CD4-positive, CD25-positive, alpha-beta regulatory T cell (primary cell): ENCODE data around the gene LIN28B. TPM values are rescaled to one million over a fixed set of nuclear protein-coding genes. Genes with fewer than 3 reads are reported as not detected.

Experiments used
- ATAC-seq, 2 donors: fragments of 150-1000 bp; cut with Tn5 transposase; one replicate each; pipeline ENCODE4 v1.10.0; 2021; ENCODE audit warnings: low read depth in 2 of 2, moderate number of reproducible peaks in 2 of 2, moderate library complexity in 1 of 2
- DNase-seq, 3 donors: peaks; one replicate each; pipeline versions ENCODE4 v3.0.0 to v3.0.0-alpha.2; 2012 to 2022; ENCODE audit warnings: mixed read lengths in 1 of 3
- H3K27ac ChIP-seq: one replicate; pipeline ENCODE4 v1.7.0; 2013; ENCODE audit warnings: mild to moderate bottlenecking, low read length; ENCODE audit not compliant: insufficient read depth, poor library complexity, severe bottlenecking
- H3K27me3 ChIP-seq: one replicate; pipeline ENCODE4 v1.7.0; 2013; ENCODE audit warnings: low read length; ENCODE audit not compliant: control insufficient read depth, insufficient read depth
- H3K36me3 ChIP-seq: one replicate; pipeline ENCODE4 v1.7.0; 2013; ENCODE audit warnings: mild to moderate bottlenecking, low read length, moderate library complexity; ENCODE audit not compliant: control insufficient read depth, insufficient read depth
- H3K4me1 ChIP-seq: 2 replicates; pipeline ENCODE4 v1.7.0; 2013; ENCODE audit warnings: mild to moderate bottlenecking, low read length; ENCODE audit not compliant: insufficient read depth, control insufficient read depth, poor library complexity, severe bottlenecking
- H3K4me3 ChIP-seq: one replicate; pipeline ENCODE4 v1.7.0; 2013; ENCODE audit warnings: low read depth, mild to moderate bottlenecking, low read length, moderate library complexity
- H3K9me3 ChIP-seq, 2 experiments: 1 replicate in 1 of 2; 2 replicates in 1 of 2; pipeline ENCODE4 v1.7.0; 2013; ENCODE audit warnings: low read length in 2 of 2, mild to moderate bottlenecking in 1 of 2, moderate library complexity in 1 of 2; ENCODE audit not compliant: control insufficient read depth in 2 of 2
- H3K27ac Mint-ChIP-seq, 3 donors: one replicate each; pipeline ENCODE4 v1.8.0; 2020 to 2022; ENCODE audit warnings: mild to moderate bottlenecking in 3 of 3, mixed read lengths in 3 of 3, moderate library complexity in 2 of 3
- H3K27me3 Mint-ChIP-seq: one replicate; pipeline ENCODE4 v1.8.0; 2022; ENCODE audit warnings: mild to moderate bottlenecking, mixed read lengths
- H3K36me3 Mint-ChIP-seq: one replicate; pipeline ENCODE4 v1.8.0; 2020; ENCODE audit warnings: mixed read lengths
- H3K4me1 Mint-ChIP-seq, 4 donors: one replicate each; pipeline ENCODE4 v1.8.0; 2020 to 2022; ENCODE audit warnings: mixed read lengths in 4 of 4, mild to moderate bottlenecking in 1 of 4
- H3K4me3 Mint-ChIP-seq, 4 donors: one replicate each; pipeline ENCODE4 v1.8.0; 2020 to 2022; ENCODE audit warnings: mild to moderate bottlenecking in 4 of 4, mixed read lengths in 4 of 4, moderate library complexity in 3 of 4
- H3K9me3 Mint-ChIP-seq, 7 donors: one replicate each; pipeline ENCODE4 v1.8.0; 2020 to 2022; ENCODE audit warnings: mixed read lengths in 7 of 7, mild to moderate bottlenecking in 3 of 7, moderate library complexity in 2 of 7
- polyA plus RNA-seq, 4 donors: library from polyadenylated mRNA; unstranded; fragments of 300-500 nt; fragmentation: Illumina TruSeq; gene quantifications; one replicate each; pipeline ENCODE4 v1.2.3, GENCODE V29; 2021
- total RNA-seq: library from RNA; stranded (reverse); gene quantifications from one replicate; pipeline ENCODE4 v1.2.3, GENCODE V29; 2022

LIN28B gene
- total and polyA plus RNA-seq, 5 donors from 2014 or later = not detected

- Histone ChIP-seq H3K9me3 (no peaks in the 10 kb centered on the region), H3K4me3 (no peak overlapping the region), H3K36me3 (no peaks in the 10 kb centered on the region), H3K27ac (no peak overlapping the region), H3K4me1 (no peaks in the 10 kb centered on the region), H3K27me3 (peaks cover 5% of the 10 kb centered on the region)
- H3K4me1 Mint-ChIP-seq = no peaks in the 10 kb centered on the region
- no peak overlapping the region for H3K27ac Mint-ChIP-seq
- H3K9me3 Mint-ChIP-seq = no peaks in the 10 kb centered on the region
- ATAC-seq = no peak
- peaks cover 30% of the 10 kb centered on the region for H3K27me3 Mint-ChIP-seq
- no peaks in the 10 kb centered on the region for H3K36me3 Mint-ChIP-seq
- H3K4me3 Mint-ChIP-seq = no peak overlapping the region
- DNase-seq = no peak
Observed at GRCh38 chr6:105107207-105107606, 150.3 kb downstream of the LIN28B start.

- no peak overlapping the region for H3K4me3 ChIP-seq
- Mint-ChIP-seq H3K4me1 (no peaks in the 10 kb centered on the region), H3K4me3 (no peak overlapping the region), H3K27ac (no peak overlapping the region), H3K27me3 (peaks cover 43% of the 10 kb centered on the region), H3K36me3 (no peaks in the 10 kb centered on the region), H3K9me3 (no peaks in the 10 kb centered on the region)
- H3K4me1 ChIP-seq = no peaks in the 10 kb centered on the region
- peaks cover 5% of the 10 kb centered on the region for H3K27me3 ChIP-seq
- no peak for ATAC-seq
- no peaks in the 10 kb centered on the region for H3K9me3 ChIP-seq
- DNase-seq = no peak
- H3K27ac ChIP-seq = no peak overlapping the region
- H3K36me3 ChIP-seq = no peaks in the 10 kb centered on the region
Observed at GRCh38 chr6:105108631-105109262, 151.8 kb downstream of the LIN28B start.

- Histone ChIP-seq H3K36me3 (no peaks in the 10 kb centered on the region), H3K27me3 (peaks cover 8% of the 10 kb centered on the region), H3K27ac (no peak overlapping the region), H3K4me3 (no peak overlapping the region), H3K4me1 (no peaks in the 10 kb centered on the region), H3K9me3 (no peaks in the 10 kb centered on the region)
- Mint-ChIP-seq H3K27me3 (peaks cover 48% of the 10 kb centered on the region), H3K27ac (no peak overlapping the region), H3K4me3 (no peak overlapping the region), H3K4me1 (no peaks in the 10 kb centered on the region), H3K36me3 (no peaks in the 10 kb centered on the region), H3K9me3 (peaks cover 0 to 3% (median 0%) of the 10 kb centered on the region in 7 donors)
- no peak for DNase-seq
- ATAC-seq = no peak
Observed at GRCh38 chr6:105109955-105110895, 153.3 kb downstream of the LIN28B start.

- Mint-ChIP-seq H3K27me3 (peaks cover 50% of the 10 kb centered on the region), H3K27ac (no peak overlapping the region), H3K9me3 (peaks cover 0 to 3% (median 0%) of the 10 kb centered on the region in 7 donors), H3K4me1 (no peaks in the 10 kb centered on the region), H3K36me3 (no peaks in the 10 kb centered on the region), H3K4me3 (no peak overlapping the region)
- Histone ChIP-seq H3K27me3 (peaks cover 8% of the 10 kb centered on the region), H3K9me3 (no peaks in the 10 kb centered on the region), H3K36me3 (no peaks in the 10 kb centered on the region), H3K4me1 (no peaks in the 10 kb centered on the region), H3K27ac (no peak overlapping the region), H3K4me3 (no peak overlapping the region)
- DNase-seq = no peak
- no peak for ATAC-seq
Observed at GRCh38 chr6:105111105-105111504, 154.2 kb downstream of the LIN28B start.

GRCh38 chr6:105111871-105112270 is 155.0 kb downstream of the LIN28B start:
- H3K9me3 ChIP-seq = no peaks in the 10 kb centered on the region
- Mint-ChIP-seq H3K4me3 (no peak overlapping the region), H3K36me3 (no peaks in the 10 kb centered on the region), H3K4me1 (no peaks in the 10 kb centered on the region), H3K9me3 (peaks cover 0 to 3% (median 0%) of the 10 kb centered on the region in 7 donors), H3K27me3 (peaks cover 53% of the 10 kb centered on the region), H3K27ac (no peak overlapping the region)
- DNase-seq (no peak), ATAC-seq (no peak)
- H3K36me3 ChIP-seq = no peaks in the 10 kb centered on the region
- peaks cover 8% of the 10 kb centered on the region for H3K27me3 ChIP-seq
- no peaks in the 10 kb centered on the region for H3K4me1 ChIP-seq
- H3K27ac ChIP-seq = no peak overlapping the region
- H3K4me3 ChIP-seq = no peak overlapping the region

- H3K27ac Mint-ChIP-seq = no peak overlapping the region
- Histone ChIP-seq H3K27me3 (peaks cover 14% of the 10 kb centered on the region), H3K36me3 (no peaks in the 10 kb centered on the region), H3K9me3 (no peaks in the 10 kb centered on the region), H3K4me3 (no peak overlapping the region), H3K4me1 (no peaks in the 10 kb centered on the region), H3K27ac (no peak overlapping the region)
- H3K4me1 Mint-ChIP-seq = no peaks in the 10 kb centered on the region
- DNase-seq (no peak), ATAC-seq (no peak)
- H3K36me3 Mint-ChIP-seq = no peaks in the 10 kb centered on the region
- H3K9me3 Mint-ChIP-seq = peaks cover 0 to 3% (median 0%) of the 10 kb centered on the region in 7 donors
- peaks cover 50% of the 10 kb centered on the region for H3K27me3 Mint-ChIP-seq
- no peak overlapping the region for H3K4me3 Mint-ChIP-seq
Observed at GRCh38 chr6:105112577-105112976, 155.7 kb downstream of the LIN28B start.

GRCh38 chr6:105113422-105113821 is 156.5 kb downstream of the LIN28B start:
- no peak overlapping the region for H3K4me3 ChIP-seq
- H3K9me3 ChIP-seq = no peaks in the 10 kb centered on the region
- Mint-ChIP-seq H3K4me3 (no peak overlapping the region), H3K27me3 (peaks cover 51% of the 10 kb centered on the region), H3K27ac (no peak overlapping the region), H3K9me3 (peaks cover 0 to 3% (median 0%) of the 10 kb centered on the region in 7 donors), H3K36me3 (no peaks in the 10 kb centered on the region), H3K4me1 (no peaks in the 10 kb centered on the region)
- no peak for DNase-seq
- no peaks in the 10 kb centered on the region for H3K36me3 ChIP-seq
- no peak for ATAC-seq
- no peaks in the 10 kb centered on the region for H3K4me1 ChIP-seq
- no peak overlapping the region for H3K27ac ChIP-seq
- H3K27me3 ChIP-seq = peaks cover 14% of the 10 kb centered on the region
